Smooth muscle cell (in vitro differentiated cells): Measurements from ENCODE around the gene PAXX. TPM values are rescaled to one million over a fixed set of nuclear protein-coding genes. Genes with fewer than 3 reads are reported as not detected.

ENCODE experiments used
- DNase-seq: peaks from one replicate; lab custom pipeline; 2025; ENCODE audit not compliant: unreplicated experiment; lab: John Stamatoyannopoulos, UW
- H2AFZ ChIP-seq: fragments of 200-600 bp; sonication (generic); 2 replicates; pipeline ENCODE4 v1.6.0; 2016; ENCODE audit warnings: antibody characterized with exemption, low read depth, mild to moderate bottlenecking
- H3F3A ChIP-seq: fragments of 200-600 bp; sonication (generic); 2 replicates; pipeline ENCODE4 v1.6.0; 2017; ENCODE audit warnings: antibody characterized with exemption, low read depth
- H3K27ac ChIP-seq: fragments of 200-600 bp; sonication (generic); 2 replicates; pipeline ENCODE4 v1.5.1; 2016; ENCODE audit warnings: low read depth, mild to moderate bottlenecking
- H3K27me3 ChIP-seq: fragments of 200-600 bp; sonication (generic); 2 replicates; pipeline ENCODE4 v1.6.1; 2016; ENCODE audit warnings: low read depth, mild to moderate bottlenecking
- H3K36me3 ChIP-seq: fragments of 200-600 bp; sonication (generic); 2 replicates; pipeline ENCODE4 v1.5.1; 2016; ENCODE audit warnings: low read depth
- H3K4me1 ChIP-seq: fragments of 200-600 bp; sonication (generic); 2 replicates; pipeline ENCODE4 v1.5.1; 2016; ENCODE audit warnings: low read depth
- H3K4me2 ChIP-seq: fragments of 200-600 bp; sonication (generic); 2 replicates; pipeline ENCODE4 v1.6.0; 2016; ENCODE audit warnings: mild to moderate bottlenecking
- H3K4me3 ChIP-seq: fragments of 200-600 bp; sonication (generic); 2 replicates; pipeline ENCODE4 v1.5.1; 2016; ENCODE audit warnings: mild to moderate bottlenecking
- H3K79me2 ChIP-seq: fragments of 200-600 bp; sonication (generic); 2 replicates; pipeline ENCODE4 v1.6.0; 2016; ENCODE audit warnings: low read depth, mild to moderate bottlenecking
- H3K9ac ChIP-seq: fragments of 200-600 bp; sonication (generic); 2 replicates; pipeline ENCODE4 v1.6.0; 2016; ENCODE audit warnings: low read depth
- H3K9me3 ChIP-seq: fragments of 200-600 bp; sonication (generic); replicated peaks from 2 replicates; pipeline ENCODE4 v1.5.1; 2016; ENCODE audit warnings: low read depth
- H4K20me1 ChIP-seq: fragments of 200-600 bp; sonication (generic); 2 replicates; pipeline ENCODE4 v1.6.0; 2016; ENCODE audit warnings: low read depth
- CTCF ChIP-seq: fragments of 200-600 bp; sonication (generic); IDR thresholded peaks from 2 replicates; pipeline ENCODE4 v1.5.1; 2017; ENCODE audit warnings: borderline replicate concordance, mild to moderate bottlenecking, antibody characterized with exemption; ENCODE audit not compliant: insufficient read depth, poor library complexity, severe bottlenecking
- WGBS: methylation state at CpG from one replicate; pipeline ENCODE4 v1.1.7; 2016; ENCODE audit warnings: low lambda C conversion rate; 5-methylcytosine and 5-hydroxymethylcytosine counted together
- polyA plus RNA-seq: library from polyadenylated mRNA; unstranded; fragments of >200 nt; fragmentation: Nextera tagmentation; extraction: Ambion mirVana; gene quantifications from 2 replicates; pipeline ENCODE4 v1.2.1, GENCODE V29; 2016
- total RNA-seq: library from RNA; depleted of rRNA; stranded (reverse); fragments of >200 nt; gene quantifications from 2 replicates; pipeline ENCODE4 v1.2.3, GENCODE V29; 2014

PAXX gene
- total and polyA plus RNA-seq, 2 experiments from 2014 or later = 27.4 to 62.0 TPM

- Histone ChIP-seq H4K20me1 (no peaks in the 10 kb centered on the region), H3K4me2 (peak overlapping the region; percentile 61), H3K36me3 (no peaks in the 10 kb centered on the region), H3K9me3 (no peaks in the 10 kb centered on the region), H3K27ac (no peak overlapping the region), H2AFZ (no peak overlapping the region), H3K79me2 (no peaks in the 10 kb centered on the region), H3K27me3 (peaks cover 29% of the 10 kb centered on the region), H3K4me3 (no peak overlapping the region), H3K9ac (no peak overlapping the region), H3F3A (no peaks in the 10 kb centered on the region), H3K4me1 (no peaks in the 10 kb centered on the region)
- 64% methylated on average over 5 of the region's 33 CpGs for WGBS
- DNase-seq = no peak
- no peak for TF ChIP-seq CTCF
Measured at GRCh38 chr9:136985853-136986252, 6.4 kb upstream of the PAXX start.

GRCh38 chr9:136988872-136989271, 3.4 kb upstream of the PAXX start:
- no peak overlapping the region for H2AFZ ChIP-seq
- no peaks in the 10 kb centered on the region for H3K36me3 ChIP-seq
- H3K27ac ChIP-seq = no peak overlapping the region
- H3K79me2 ChIP-seq = no peaks in the 10 kb centered on the region
- H3K4me3 ChIP-seq = no peak overlapping the region
- no peaks in the 10 kb centered on the region for H3K9me3 ChIP-seq
- WGBS = 99% methylated on average over 4 of the region's 4 CpGs
- peaks cover 6% of the 10 kb centered on the region for H3K4me1 ChIP-seq
- H3K4me2 ChIP-seq = no peak overlapping the region
- DNase-seq = no peak
- no peaks in the 10 kb centered on the region for H4K20me1 ChIP-seq
- no peak for TF ChIP-seq CTCF
- no peak overlapping the region for H3K9ac ChIP-seq
- peaks cover 27% of the 10 kb centered on the region for H3K27me3 ChIP-seq
- peaks cover 3% of the 10 kb centered on the region for H3F3A ChIP-seq

- Histone ChIP-seq H3K4me3 (no peak overlapping the region), H3K9ac (no peak overlapping the region), H3K9me3 (no peaks in the 10 kb centered on the region), H4K20me1 (no peaks in the 10 kb centered on the region), H2AFZ (no peak overlapping the region), H3K27me3 (peaks cover 12% of the 10 kb centered on the region), H3K4me1 (peaks cover 6% of the 10 kb centered on the region), H3K4me2 (no peak overlapping the region), H3K27ac (no peak overlapping the region), H3K79me2 (no peaks in the 10 kb centered on the region), H3K36me3 (no peaks in the 10 kb centered on the region), H3F3A (peaks cover 3% of the 10 kb centered on the region)
- 92% methylated on average over 10 of the region's 10 CpGs for WGBS
- no peak for DNase-seq
- no peak for TF ChIP-seq CTCF
Measured at GRCh38 chr9:136990242-136990911, 1.8 kb upstream of the PAXX start.

GRCh38 chr9:136992819-136993369, 672 bp downstream of the PAXX start:
- H3K9ac ChIP-seq = peak overlapping the region; percentile 57
- WGBS = 45% methylated on average over 18 of the region's 18 CpGs
- no peaks in the 10 kb centered on the region for H3K79me2 ChIP-seq
- no peaks in the 10 kb centered on the region for H4K20me1 ChIP-seq
- peak overlapping the region; percentile 84 for H2AFZ ChIP-seq
- no peaks in the 10 kb centered on the region for H3K9me3 ChIP-seq
- H3F3A ChIP-seq = peaks cover 3% of the 10 kb centered on the region
- H3K27ac ChIP-seq = no peak overlapping the region
- H3K4me1 ChIP-seq = peaks cover 18% of the 10 kb centered on the region
- no peaks in the 10 kb centered on the region for H3K27me3 ChIP-seq
- TF ChIP-seq CTCF = no peak
- H3K4me2 ChIP-seq = peak overlapping the region; percentile 97
- peak overlapping the region; percentile 93 for H3K4me3 ChIP-seq
- no peaks in the 10 kb centered on the region for H3K36me3 ChIP-seq
- DNase-seq = no peak
